PC-9 (cell line): ENCODE measurements around the gene TP53I11. TPM values are rescaled to one million over a fixed set of nuclear protein-coding genes. Genes with fewer than 3 reads are reported as not detected.
A peak's percentile ranks its signal among the peaks of the same experiment; 100 is the strongest.

Source experiments
- BruUV-seq: library from RNA; stranded (reverse); fragments of 400-500 nt; replicated peaks from 2 replicates; lab custom pipeline; 2021; lab: Mats Ljungman, UMichigan
- CTCF ChIA-PET: fragments of 300-600 bp; sonication (Branson Sonifier 250); formaldehyde crosslinking; loops from one replicate; lab custom pipeline; 2022; ENCODE audit warnings: antibody characterized with exemption; lab: Charles Lee
- POLR2A ChIA-PET: fragments of 300-600 bp; sonication (Branson Sonifier 250); formaldehyde crosslinking; loops from one replicate; lab custom pipeline; 2022; ENCODE audit warnings: antibody characterized with exemption; ENCODE audit not compliant: unreplicated experiment; lab: Charles Lee
- DNase-seq, 2 experiments: peaks; one replicate each; pipeline versions ENCODE4 v3.0.0 to v3.0.0-alpha.2; 2015 to 2022; ENCODE audit warnings: mixed read lengths in 1 of 2
- H2AFZ ChIP-seq: fragments of 200-600 bp; sonication (generic); 2 replicates; pipeline ENCODE4 v1.8.1; 2017; ENCODE audit warnings: antibody characterized with exemption
- H3F3A ChIP-seq: fragments of 200-600 bp; sonication (generic); 2 replicates; pipeline ENCODE4 v1.8.1; 2017; ENCODE audit warnings: antibody characterized with exemption, mild to moderate bottlenecking, low read depth; ENCODE audit not compliant: insufficient read depth
- H3K27ac ChIP-seq: fragments of 200-600 bp; sonication (generic); 2 replicates; pipeline ENCODE4 v1.6.1; 2016; ENCODE audit warnings: mixed run types
- H3K27me3 ChIP-seq: fragments of 200-600 bp; sonication (generic); 2 replicates; pipeline ENCODE4 v1.6.1; 2016; ENCODE audit warnings: low read depth, mixed run types; ENCODE audit not compliant: insufficient read depth
- H3K36me3 ChIP-seq: fragments of 200-600 bp; sonication (generic); 2 replicates; pipeline ENCODE4 v1.6.1; 2016; ENCODE audit warnings: low read depth, mixed run types
- H3K4me1 ChIP-seq: fragments of 200-600 bp; sonication (generic); replicated peaks from 2 replicates; pipeline ENCODE4 v1.6.1; 2016; ENCODE audit warnings: mixed run types; ENCODE audit not compliant: insufficient read depth
- H3K4me2 ChIP-seq: fragments of 200-600 bp; sonication (generic); 2 replicates; pipeline ENCODE4 v1.6.1; 2017; ENCODE audit warnings: mixed run types
- H3K4me3 ChIP-seq: fragments of 200-600 bp; sonication (generic); 2 replicates; pipeline ENCODE4 v1.6.1; 2016; ENCODE audit warnings: mixed run types
- H3K79me2 ChIP-seq: fragments of 200-600 bp; sonication (generic); 2 replicates; pipeline ENCODE4 v1.6.1; 2017; ENCODE audit warnings: low read depth, mixed run types
- H3K9me2 ChIP-seq: fragments of 200-600 bp; sonication (generic); 2 replicates; pipeline ENCODE4 v1.8.1; 2017; ENCODE audit warnings: mild to moderate bottlenecking; ENCODE audit not compliant: insufficient read depth
- H3K9me3 ChIP-seq: fragments of 200-600 bp; sonication (generic); 2 replicates; pipeline ENCODE4 v1.8.1; 2016; ENCODE audit warnings: low read depth; ENCODE audit not compliant: insufficient read depth
- H4K20me1 ChIP-seq: fragments of 200-600 bp; sonication (generic); 2 replicates; pipeline ENCODE4 v1.8.1; 2017; ENCODE audit not compliant: insufficient read depth
- CTCF ChIP-seq: fragments of 200-600 bp; sonication (generic); conservative IDR thresholded peaks from 2 replicates; pipeline ENCODE4 v1.6.1; 2017; ENCODE audit warnings: mixed run types, antibody characterized with exemption, mild to moderate bottlenecking, moderate library complexity
- EZH2 ChIP-seq: fragments of 200-600 bp; sonication (generic); IDR thresholded peaks from 2 replicates; pipeline ENCODE4 v1.8.0; 2017; ENCODE audit warnings: antibody characterized with exemption, low read depth
- intact Hi-C: fragments of 100-400 bp; cut with micrococcal nuclease; formaldehyde crosslinking; loops from one replicate; pipeline ENCODE4 v1.10.0; 2022; ENCODE audit not compliant: unreplicated experiment
- total RNA-seq: library from RNA; stranded (reverse); gene quantifications from 2 replicates; pipeline ENCODE4 v1.2.3, GENCODE V29; 2021

TP53I11 gene
- total RNA-seq, 1 experiment from 2014 or later, result 0.46 TPM

GRCh38 chr11:44982496-44983062 is 31.9 kb upstream of the TP53I11 start:
- H3K4me2 ChIP-seq, result no peak overlapping the region
- H2AFZ ChIP-seq, result no peak overlapping the region
- no peaks in the 10 kb centered on the region for H3K9me2 ChIP-seq
- H3K9me3 ChIP-seq, result no peaks in the 10 kb centered on the region
- TF ChIP-seq EZH2, result no peak
- no peak for TF ChIP-seq CTCF
- no peak overlapping the region for H3K27ac ChIP-seq
- H4K20me1 ChIP-seq, result no peaks in the 10 kb centered on the region
- DNase-seq, result no peak
- intact Hi-C loops, result no loop called here
- H3K4me3 ChIP-seq, result no peak overlapping the region
- peaks cover 34% of the 10 kb centered on the region for H3K4me1 ChIP-seq
- peaks cover 31% of the 10 kb centered on the region for H3F3A ChIP-seq
- CTCF ChIA-PET, result no interaction called here
- H3K79me2 ChIP-seq, result no peaks in the 10 kb centered on the region
- no TSS peak for BruUV-seq
- POLR2A ChIA-PET, result no interaction called here
- H3K36me3 ChIP-seq, result no peaks in the 10 kb centered on the region
- H3K27me3 ChIP-seq, result peaks cover 16% of the 10 kb centered on the region; the same call in 1 of the 2 replicates

DNA sequence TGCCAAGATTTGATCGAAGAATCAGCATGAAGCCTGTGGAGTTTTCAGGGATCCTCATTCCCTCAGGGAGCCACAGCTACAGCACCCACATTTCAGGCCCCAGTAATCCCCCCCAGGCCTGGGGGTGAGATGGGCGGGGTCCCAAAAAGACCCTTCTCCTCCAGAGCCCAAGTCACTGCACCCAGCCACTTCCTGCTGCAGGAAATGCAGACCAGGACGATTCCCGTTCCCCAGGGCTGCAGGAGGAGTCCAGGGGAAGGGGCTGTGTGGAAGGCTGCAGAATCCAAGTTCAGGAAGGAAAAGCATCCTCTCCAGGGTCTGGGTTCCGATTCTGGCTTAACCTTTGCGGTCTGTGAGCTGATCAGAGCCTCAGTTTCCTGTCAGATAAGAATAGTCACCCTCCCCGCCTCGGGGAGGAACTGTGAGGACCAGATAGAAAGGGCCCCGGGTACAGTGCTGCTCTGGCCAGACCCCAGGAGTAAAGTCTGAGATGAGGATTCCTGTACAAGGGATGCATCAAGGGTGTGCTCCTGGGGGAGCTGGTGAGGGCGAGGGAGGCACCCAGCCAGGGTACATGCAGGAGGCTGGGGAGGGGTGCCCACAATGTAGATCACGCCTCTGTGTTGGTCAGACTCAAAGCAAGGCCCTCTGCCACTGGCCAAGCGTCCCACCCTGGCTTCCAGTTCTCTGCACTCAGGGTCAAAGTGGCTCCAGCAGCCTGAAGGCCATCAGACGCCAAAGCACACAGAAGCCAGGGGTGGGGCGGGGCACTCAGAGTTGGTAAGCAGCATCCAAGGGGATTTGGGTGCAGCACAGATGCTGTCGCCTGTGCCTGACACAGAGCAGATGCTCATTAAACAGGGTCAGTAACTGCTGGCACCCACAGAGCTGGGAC is 30.1 kb upstream of the TP53I11 start:
- H3K27ac ChIP-seq, result peak overlapping the region; percentile 87
- ChIA-PET POLR2A (no interaction called here), CTCF (no interaction called here)
- peaks cover 6% of the 10 kb centered on the region; the same call in 1 of the 2 replicates for H3K27me3 ChIP-seq
- BruUV-seq, result no TSS peak
- TF ChIP-seq CTCF (no peak), EZH2 (no peak)
- peak overlapping the region; percentile 27; the same call in 1 of the 2 replicates for H3K4me3 ChIP-seq
- H3K79me2 ChIP-seq, result no peaks in the 10 kb centered on the region
- H3K4me2 ChIP-seq, result peak overlapping the region; percentile 71
- H3K36me3 ChIP-seq, result no peaks in the 10 kb centered on the region
- H3K9me2 ChIP-seq, result no peaks in the 10 kb centered on the region
- no peak for DNase-seq
- H4K20me1 ChIP-seq, result no peaks in the 10 kb centered on the region
- H3K9me3 ChIP-seq, result no peaks in the 10 kb centered on the region
- peaks cover 37% of the 10 kb centered on the region for H3F3A ChIP-seq
- intact Hi-C loops, result no loop called here
- peaks cover 46% of the 10 kb centered on the region for H3K4me1 ChIP-seq
- H2AFZ ChIP-seq, result no peak overlapping the region

DNA sequence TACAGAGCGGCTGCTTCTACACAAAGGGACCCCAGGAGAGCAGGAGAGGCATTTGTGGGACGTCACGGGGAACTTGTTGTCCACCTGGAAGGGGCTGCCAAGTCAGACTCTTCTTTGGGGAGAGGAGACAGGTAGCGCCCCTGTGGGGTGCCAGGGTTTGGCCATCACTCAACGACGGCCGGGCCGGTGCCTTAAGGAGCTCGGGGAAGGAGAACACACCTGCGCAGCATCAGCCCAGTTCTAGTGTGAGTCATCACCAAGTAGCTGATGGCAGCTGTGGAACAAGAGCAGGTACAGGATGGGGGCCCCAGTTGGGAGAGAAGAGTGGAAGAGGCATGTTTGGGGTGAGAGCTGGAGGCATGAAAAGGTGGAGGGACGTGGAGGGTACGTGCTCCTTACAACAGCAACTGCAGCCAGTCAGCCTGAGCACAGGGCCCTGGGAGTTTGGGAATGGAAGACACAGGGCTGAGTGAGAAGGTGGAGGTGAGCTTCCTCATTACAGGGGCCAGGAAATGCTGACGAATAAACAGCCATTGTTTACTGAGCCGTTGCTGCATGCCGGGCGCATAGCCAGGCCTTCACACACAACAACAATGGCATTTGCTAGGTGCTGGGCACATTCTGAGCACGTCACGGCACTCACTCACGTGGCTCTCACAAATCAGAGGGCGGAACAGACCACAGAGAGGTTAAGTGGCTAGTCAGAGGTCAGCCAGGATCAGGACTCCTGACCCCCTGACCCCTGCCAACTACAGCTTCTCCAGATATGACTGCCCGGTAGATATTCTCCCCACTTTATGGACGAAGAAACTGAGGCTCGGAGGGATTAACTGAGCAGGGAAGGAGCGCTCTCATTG is 29.1 kb upstream of the TP53I11 start:
- Histone ChIP-seq H3K9me3 (no peaks in the 10 kb centered on the region), H4K20me1 (no peaks in the 10 kb centered on the region), H2AFZ (peak overlapping the region; percentile 71), H3K4me1 (peaks cover 46% of the 10 kb centered on the region), H3K36me3 (no peaks in the 10 kb centered on the region), H3K4me2 (peak overlapping the region; percentile 71), H3F3A (peaks cover 37% of the 10 kb centered on the region), H3K27ac (peak overlapping the region; percentile 87), H3K79me2 (no peaks in the 10 kb centered on the region), H3K27me3 (no peaks in the 10 kb centered on the region), H3K9me2 (no peaks in the 10 kb centered on the region), H3K4me3 (peak overlapping the region; percentile 27; the same call in 1 of the 2 replicates)
- TF ChIP-seq CTCF (no peak), EZH2 (no peak)
- intact Hi-C loops, result no loop called here
- ChIA-PET POLR2A (no interaction called here), CTCF (interaction anchor here (0.6 kb wide), 1 partner anchor 685 kb away, joined by 3 read pairs; no protein-coding TSS in a partner anchor)
- peak; percentile 68 to 98 for DNase-seq
- BruUV-seq, result no TSS peak
